ENCODE measurements around the gene SCAMP4. TPM values are rescaled to one million over a fixed set of nuclear protein-coding genes. Genes with fewer than 3 reads are reported as not detected.

SCAMP4 gene
- total RNA-seq, 1 donor from 2014 or later, result 65.0 TPM

DNA sequence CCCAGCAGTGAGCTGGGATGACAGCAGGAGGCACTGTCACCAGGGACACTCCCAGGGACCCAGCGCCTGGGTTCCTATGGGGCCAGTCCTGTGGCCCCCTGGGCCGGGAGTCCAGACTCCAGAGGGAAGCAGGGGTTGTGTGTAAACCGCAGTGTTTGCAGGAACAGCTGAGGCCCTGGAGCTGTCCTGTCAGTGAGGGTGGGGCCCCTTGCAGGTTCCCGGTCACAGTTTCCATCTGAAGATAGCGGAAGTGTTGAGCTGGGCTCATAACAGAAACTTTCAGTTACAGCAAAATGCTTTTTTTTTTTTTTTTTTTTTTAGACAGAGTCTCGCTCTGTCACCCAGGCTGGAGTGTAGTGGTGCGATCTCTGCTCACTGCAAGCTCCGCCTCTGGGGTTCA lies 18.1 kb downstream of the SCAMP4 start:
- Histone ChIP-seq H3K4me1 (no peaks in the 10 kb centered on the region), H3K4me3 (no peak overlapping the region), H3K27me3 (ENCODE audit: low read depth) (no peaks in the 10 kb centered on the region), H3K36me3 (peaks cover 45% of the 10 kb centered on the region), H3K27ac (no peak overlapping the region), H3K9me3 (no peaks in the 10 kb centered on the region)
- intact Hi-C loops (cut with DNase I), result no loop called here
- TF ChIP-seq, protein P1, sequence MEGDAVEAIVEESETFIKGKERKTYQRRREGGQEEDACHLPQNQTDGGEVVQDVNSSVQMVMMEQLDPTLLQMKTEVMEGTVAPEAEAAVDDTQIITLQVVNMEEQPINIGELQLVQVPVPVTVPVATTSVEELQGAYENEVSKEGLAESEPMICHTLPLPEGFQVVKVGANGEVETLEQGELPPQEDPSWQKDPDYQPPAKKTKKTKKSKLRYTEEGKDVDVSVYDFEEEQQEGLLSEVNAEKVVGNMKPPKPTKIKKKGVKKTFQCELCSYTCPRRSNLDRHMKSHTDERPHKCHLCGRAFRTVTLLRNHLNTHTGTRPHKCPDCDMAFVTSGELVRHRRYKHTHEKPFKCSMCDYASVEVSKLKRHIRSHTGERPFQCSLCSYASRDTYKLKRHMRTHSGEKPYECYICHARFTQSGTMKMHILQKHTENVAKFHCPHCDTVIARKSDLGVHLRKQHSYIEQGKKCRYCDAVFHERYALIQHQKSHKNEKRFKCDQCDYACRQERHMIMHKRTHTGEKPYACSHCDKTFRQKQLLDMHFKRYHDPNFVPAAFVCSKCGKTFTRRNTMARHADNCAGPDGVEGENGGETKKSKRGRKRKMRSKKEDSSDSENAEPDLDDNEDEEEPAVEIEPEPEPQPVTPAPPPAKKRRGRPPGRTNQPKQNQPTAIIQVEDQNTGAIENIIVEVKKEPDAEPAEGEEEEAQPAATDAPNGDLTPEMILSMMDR (IDR thresholded peaks at IDR 0.05), result no peak
- no peak for DNase-seq
- ATAC-seq, result peak in 1 of 2 donors; percentile 56

DNA sequence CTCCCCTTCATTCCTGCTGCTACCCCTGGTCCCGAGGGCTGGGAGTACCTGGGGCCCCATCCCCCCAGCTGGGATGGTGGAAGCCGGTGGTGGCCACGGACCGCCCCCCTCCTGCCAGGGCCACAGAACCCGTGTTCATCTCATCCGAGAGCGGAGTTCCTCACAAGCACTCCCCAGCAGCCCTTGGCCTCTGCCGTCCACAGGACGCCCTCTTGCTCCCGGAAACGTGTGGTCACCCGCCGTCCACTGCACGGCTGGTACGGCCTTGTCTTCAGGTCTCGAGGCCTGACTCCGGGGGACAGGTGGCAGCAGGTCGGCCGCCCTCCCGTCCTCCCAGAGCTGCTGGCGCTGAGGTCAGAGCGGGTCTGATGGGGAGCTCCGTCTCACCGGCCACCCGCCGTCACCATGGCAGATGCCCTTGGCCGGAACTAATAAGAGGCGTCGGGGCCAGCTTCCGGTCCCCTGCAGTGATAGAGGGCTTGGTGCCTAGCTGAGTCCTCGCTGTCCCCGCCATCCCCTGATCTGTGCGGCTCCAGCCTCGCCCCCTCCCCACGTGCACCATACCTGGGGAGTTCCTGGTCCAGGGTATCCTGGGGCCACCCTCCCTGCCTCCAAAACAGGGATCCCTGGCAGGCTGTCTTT lies 19.2 kb downstream of the SCAMP4 start:
- peaks cover 33% of the 10 kb centered on the region for H3K36me3 ChIP-seq
- DNase-seq, result no peak
- TF ChIP-seq, protein P1 (IDR thresholded peaks at IDR 0.05), result no peak
- intact Hi-C loops (cut with DNase I), result no loop called here
- H3K27me3 ChIP-seq (ENCODE audit: low read depth), result no peaks in the 10 kb centered on the region
- ATAC-seq, result no peak
- H3K4me3 ChIP-seq, result no peak overlapping the region
- H3K4me1 ChIP-seq, result peaks cover 7% of the 10 kb centered on the region
- H3K9me3 ChIP-seq, result no peaks in the 10 kb centered on the region
- no peak overlapping the region for H3K27ac ChIP-seq

DNA sequence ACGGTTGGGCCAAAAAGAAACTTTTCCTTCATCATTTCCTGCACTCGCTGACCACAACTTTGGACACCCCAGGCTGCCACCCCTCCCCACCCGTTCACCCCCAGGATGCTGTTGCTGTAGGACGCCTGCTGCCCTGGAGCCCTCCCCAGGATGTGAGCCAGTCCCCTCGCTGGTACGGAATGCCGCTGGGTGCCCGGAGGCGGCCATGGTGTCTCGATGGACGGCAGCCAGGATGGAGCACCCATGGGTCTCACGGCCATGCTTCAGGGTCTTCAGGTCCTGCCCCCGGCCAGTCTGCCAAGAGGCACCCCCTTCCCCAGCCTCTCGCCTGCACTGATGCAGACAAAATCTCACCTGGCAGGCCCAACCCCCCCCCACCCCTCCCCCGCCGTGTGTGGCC lies 20.3 kb downstream of the SCAMP4 start:
- no peak for ATAC-seq
- DNase-seq, result no peak
- Histone ChIP-seq H3K4me1 (peaks cover 14% of the 10 kb centered on the region), H3K9me3 (no peaks in the 10 kb centered on the region), H3K27ac (no peak overlapping the region), H3K36me3 (peaks cover 22% of the 10 kb centered on the region), H3K27me3 (ENCODE audit: low read depth) (no peaks in the 10 kb centered on the region), H3K4me3 (no peak overlapping the region)
- TF ChIP-seq, protein P1 (IDR thresholded peaks at IDR 0.05), result no peak
- intact Hi-C loops (cut with DNase I), result no loop called here

DNA sequence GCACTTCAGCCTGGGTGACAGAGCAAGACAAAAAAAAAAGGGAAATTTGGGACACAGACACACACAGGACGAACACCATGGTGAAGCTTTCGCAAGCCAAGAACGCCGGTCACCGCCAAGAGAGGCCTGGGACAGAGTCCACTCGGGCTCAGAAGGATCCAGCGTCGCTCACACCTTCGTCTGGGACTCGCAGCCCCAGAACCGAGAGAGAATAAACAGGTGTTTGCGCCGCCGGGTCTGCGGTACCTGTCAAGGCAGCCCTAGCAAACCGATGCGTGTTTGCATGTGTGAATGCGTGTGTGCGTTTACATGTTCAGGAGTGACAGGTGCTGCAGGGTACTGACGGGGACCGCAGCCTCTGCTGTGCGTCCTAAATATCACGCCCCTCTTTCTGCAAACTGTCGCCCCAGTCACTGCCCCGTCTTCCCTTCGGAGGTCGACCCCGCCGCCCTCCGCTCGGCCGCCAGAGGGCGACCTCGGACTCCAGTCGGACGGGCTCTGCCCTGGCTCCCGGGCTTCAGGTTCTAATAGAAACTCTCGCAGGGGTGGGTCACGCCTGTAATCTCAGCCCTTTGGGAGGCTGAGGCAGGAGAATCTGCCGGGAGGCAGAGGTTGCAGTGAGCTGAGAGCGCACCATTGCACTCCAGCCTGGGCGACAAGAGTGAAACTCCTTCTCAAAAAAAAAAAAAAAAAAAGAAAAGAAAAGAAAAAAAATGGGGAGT lies 24.0 kb downstream of the SCAMP4 start:
- peaks cover 14% of the 10 kb centered on the region for H3K4me1 ChIP-seq
- H3K4me3 ChIP-seq, result peak overlapping the region; percentile 47
- intact Hi-C loops (cut with DNase I), result no loop called here
- TF ChIP-seq, protein P1 (IDR thresholded peaks at IDR 0.05), result peak; percentile 93
- H3K27ac ChIP-seq, result no peak overlapping the region
- ATAC-seq (peak; percentile 92 to 96), DNase-seq (peak; percentile 89)
- no peaks in the 10 kb centered on the region for H3K9me3 ChIP-seq
- no peaks in the 10 kb centered on the region for H3K27me3 ChIP-seq (ENCODE audit: low read depth)
- peaks cover 8% of the 10 kb centered on the region for H3K36me3 ChIP-seq

DNA sequence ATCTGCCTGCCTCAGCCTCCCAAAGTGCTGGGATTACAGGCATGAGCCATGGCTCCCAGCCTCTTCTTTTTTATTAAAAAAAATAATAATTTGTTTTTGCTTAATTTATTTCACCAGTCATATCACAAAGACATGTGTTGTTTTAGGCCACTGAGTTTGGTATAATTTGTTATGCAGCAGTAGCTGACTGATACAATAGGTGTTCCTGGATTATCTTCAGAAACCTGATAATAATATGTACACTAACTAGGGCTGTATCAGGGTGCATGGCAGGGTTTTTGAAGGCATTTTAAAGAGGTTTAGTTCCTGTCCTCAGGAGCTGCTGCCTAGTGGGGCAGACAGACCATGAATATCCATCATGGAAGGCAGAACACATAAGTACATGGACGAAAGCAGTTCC lies 26.2 kb downstream of the SCAMP4 start:
- peaks cover 14% of the 10 kb centered on the region for H3K4me1 ChIP-seq
- no peaks in the 10 kb centered on the region for H3K9me3 ChIP-seq
- H3K4me3 ChIP-seq, result no peak overlapping the region
- no peaks in the 10 kb centered on the region for H3K36me3 ChIP-seq
- H3K27ac ChIP-seq, result no peak overlapping the region
- no peaks in the 10 kb centered on the region for H3K27me3 ChIP-seq (ENCODE audit: low read depth)
- intact Hi-C loops (cut with DNase I), result no loop called here
- ATAC-seq (no peak), DNase-seq (no peak)
- TF ChIP-seq, protein P1 (IDR thresholded peaks at IDR 0.05), result no peak
